ENCODE data around the gene IFNL1. TPM values are rescaled to one million over a fixed set of nuclear protein-coding genes. Genes with fewer than 3 reads are reported as not detected.

The IFNL1 gene
- total RNA-seq, 6 experiments from 2014 or later: not detected

DNA sequence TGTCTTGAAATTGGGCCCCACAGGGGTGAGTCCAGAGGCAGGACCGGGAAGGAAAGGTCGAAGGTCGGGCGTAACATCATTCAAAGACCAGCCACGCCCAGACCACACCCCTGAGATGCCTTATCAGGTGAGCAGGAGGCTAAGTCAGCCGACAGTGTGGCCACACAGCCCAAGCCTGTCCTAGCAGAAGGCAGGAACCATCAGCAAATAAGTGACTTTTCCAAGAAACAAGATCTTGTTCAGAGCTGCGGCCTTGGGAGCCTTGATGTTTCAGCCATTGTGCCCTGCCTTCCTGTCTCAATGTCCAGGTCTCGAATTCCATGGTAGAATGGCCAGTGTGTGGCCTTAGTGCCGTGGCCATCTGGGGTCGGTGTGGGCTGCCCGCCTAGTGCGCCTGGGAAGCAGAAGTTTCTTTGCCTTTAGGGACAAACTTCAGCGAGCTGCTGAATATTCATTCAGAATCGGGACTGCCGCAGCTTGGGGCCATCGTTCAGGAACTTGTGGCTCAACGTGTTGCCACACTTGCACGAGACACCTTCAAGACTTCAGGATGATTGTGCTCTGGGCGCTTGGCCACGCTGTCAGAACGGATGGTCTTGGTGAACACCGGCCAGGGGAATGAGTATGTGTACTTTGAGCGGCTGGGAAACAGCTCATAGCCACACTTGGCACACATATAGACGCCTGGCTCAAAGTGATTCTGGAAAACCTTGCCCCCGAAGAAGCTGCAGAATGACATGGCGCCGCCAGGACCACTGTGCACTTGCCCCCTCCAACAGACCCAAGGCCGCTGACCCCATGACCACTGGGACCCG lies 41.5 kb upstream of the IFNL1 start:
- no peaks in the 10 kb centered on the region for H3K36me3 ChIP-seq
- WGBS (ENCODE audit: insufficient coverage, low coverage, low lambda C conversion rate, missing lambda C conversion rate): 66% methylated on average over 11 of the region's 29 CpGs
- no peaks in the 10 kb centered on the region for H3K4me1 ChIP-seq
- TF ChIP-seq POLR2A (IDR thresholded peaks at IDR 0.05): no peak
- TF ChIP-seq, protein P1, sequence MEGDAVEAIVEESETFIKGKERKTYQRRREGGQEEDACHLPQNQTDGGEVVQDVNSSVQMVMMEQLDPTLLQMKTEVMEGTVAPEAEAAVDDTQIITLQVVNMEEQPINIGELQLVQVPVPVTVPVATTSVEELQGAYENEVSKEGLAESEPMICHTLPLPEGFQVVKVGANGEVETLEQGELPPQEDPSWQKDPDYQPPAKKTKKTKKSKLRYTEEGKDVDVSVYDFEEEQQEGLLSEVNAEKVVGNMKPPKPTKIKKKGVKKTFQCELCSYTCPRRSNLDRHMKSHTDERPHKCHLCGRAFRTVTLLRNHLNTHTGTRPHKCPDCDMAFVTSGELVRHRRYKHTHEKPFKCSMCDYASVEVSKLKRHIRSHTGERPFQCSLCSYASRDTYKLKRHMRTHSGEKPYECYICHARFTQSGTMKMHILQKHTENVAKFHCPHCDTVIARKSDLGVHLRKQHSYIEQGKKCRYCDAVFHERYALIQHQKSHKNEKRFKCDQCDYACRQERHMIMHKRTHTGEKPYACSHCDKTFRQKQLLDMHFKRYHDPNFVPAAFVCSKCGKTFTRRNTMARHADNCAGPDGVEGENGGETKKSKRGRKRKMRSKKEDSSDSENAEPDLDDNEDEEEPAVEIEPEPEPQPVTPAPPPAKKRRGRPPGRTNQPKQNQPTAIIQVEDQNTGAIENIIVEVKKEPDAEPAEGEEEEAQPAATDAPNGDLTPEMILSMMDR (IDR thresholded peaks at IDR 0.05): no peak
- peak in 1 of 4 donors; percentile 83 for ATAC-seq
- no peak overlapping the region for H3K4me3 ChIP-seq
- no peak overlapping the region for H3K27ac ChIP-seq
- H3K9me3 ChIP-seq: no peaks in the 10 kb centered on the region
- H3K27me3 ChIP-seq: no peaks in the 10 kb centered on the region
- DNase-seq: peak in 1 of 3 donors; percentile 62
- intact Hi-C loops (cut with DNase I): no loop called here

DNA sequence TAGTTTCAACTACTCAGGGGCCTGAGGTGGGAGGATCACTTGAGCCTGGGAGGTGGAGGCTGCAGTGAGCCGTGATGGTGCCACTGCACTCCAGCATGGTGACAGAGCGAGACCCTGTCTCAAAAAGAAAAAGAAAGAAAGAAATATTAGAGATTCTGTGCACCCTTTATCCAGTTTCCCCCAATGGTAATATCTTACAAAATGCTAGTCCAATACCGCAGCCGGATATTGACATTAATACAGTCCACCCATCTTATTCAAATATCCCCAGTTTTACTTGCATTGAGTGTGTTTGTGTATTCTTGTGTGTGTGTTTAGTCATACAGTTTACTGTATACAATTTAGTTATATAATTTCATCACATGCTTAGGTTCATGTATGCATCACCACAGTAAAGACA lies 39.0 kb upstream of the IFNL1 start:
- intact Hi-C loops (cut with DNase I): no loop called here
- Histone ChIP-seq H3K4me1 (no peaks in the 10 kb centered on the region), H3K27me3 (no peaks in the 10 kb centered on the region), H3K9me3 (no peaks in the 10 kb centered on the region), H3K27ac (no peak overlapping the region), H3K4me3 (no peak overlapping the region), H3K36me3 (no peaks in the 10 kb centered on the region)
- 91% methylated on average over 4 of the region's 4 CpGs for WGBS (ENCODE audit: insufficient coverage, low coverage, low lambda C conversion rate, missing lambda C conversion rate)
- no peak for TF ChIP-seq POLR2A (IDR thresholded peaks at IDR 0.05)
- TF ChIP-seq, protein P1 (IDR thresholded peaks at IDR 0.05): no peak
- ATAC-seq (no peak), DNase-seq (no peak)

DNA sequence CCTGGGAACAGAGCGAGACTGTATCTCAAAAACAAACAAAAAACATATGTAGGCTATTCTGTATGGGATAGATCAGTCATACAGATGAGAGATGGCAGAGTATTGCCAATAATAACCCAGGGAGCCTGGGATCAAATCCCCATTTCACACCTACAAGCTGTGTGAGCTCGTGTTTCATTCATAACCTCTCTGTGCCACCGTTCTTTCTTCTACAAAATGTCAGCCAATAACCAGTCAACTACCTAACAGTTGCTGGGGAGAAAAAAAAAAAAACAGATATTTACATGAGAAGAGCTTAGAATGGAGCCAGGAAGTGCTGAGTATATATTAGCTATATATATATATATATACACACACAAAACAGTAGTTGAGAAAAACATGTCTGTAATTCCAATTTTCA lies 34.5 kb upstream of the IFNL1 start:
- Histone ChIP-seq H3K4me1 (peaks cover 0 to 16% (median 2%) of the 10 kb centered on the region in 4 donors), H3K4me3 (no peak overlapping the region), H3K27me3 (no peaks in the 10 kb centered on the region), H3K36me3 (no peaks in the 10 kb centered on the region), H3K9me3 (no peaks in the 10 kb centered on the region), H3K27ac (no peak overlapping the region)
- TF ChIP-seq, protein P1 (IDR thresholded peaks at IDR 0.05): no peak
- TF ChIP-seq POLR2A (IDR thresholded peaks at IDR 0.05): no peak
- intact Hi-C loops (cut with DNase I): no loop called here
- DNase-seq: no peak
- ATAC-seq: no peak
- 67% methylated on average over 3 of the region's 3 CpGs for WGBS (ENCODE audit: insufficient coverage, low coverage, low lambda C conversion rate, missing lambda C conversion rate)

DNA sequence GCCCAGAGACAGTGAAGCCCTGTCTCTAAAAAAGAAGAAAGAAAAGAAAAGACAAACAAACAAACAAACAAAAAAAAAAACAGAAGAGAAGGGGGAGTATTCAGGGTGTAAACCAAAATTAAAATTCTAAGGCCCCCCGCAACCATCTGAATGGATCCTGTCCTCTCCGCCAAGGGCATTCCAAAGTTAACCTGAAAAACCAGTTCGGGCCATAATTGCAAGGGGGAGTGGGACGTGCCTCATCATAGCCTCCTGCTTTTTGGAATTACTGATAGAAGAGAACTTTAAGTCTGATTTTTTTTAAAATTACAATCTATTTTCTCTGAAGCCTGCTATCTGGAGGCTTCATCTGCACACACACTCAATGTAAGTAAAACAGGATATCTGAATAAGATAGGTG lies 33.7 kb upstream of the IFNL1 start:
- TF ChIP-seq, protein P1 (IDR thresholded peaks at IDR 0.05): no peak
- TF ChIP-seq POLR2A (IDR thresholded peaks at IDR 0.05): no peak
- WGBS (ENCODE audit: insufficient coverage, low coverage, low lambda C conversion rate, missing lambda C conversion rate): 90% methylated on average over 4 of the region's 4 CpGs
- Histone ChIP-seq H3K27me3 (no peaks in the 10 kb centered on the region), H3K27ac (no peak overlapping the region), H3K4me1 (peaks cover 0 to 16% (median 2%) of the 10 kb centered on the region in 4 donors), H3K36me3 (no peaks in the 10 kb centered on the region), H3K4me3 (no peak overlapping the region), H3K9me3 (no peaks in the 10 kb centered on the region)
- DNase-seq (peak in 1 of 3 donors; percentile 14), ATAC-seq (no peak)
- intact Hi-C loops (cut with DNase I): no loop called here

Measured in right lobe of liver (tissue), 6 donors.